ENCODE results near the gene PREP.

Gene PREP

DNA sequence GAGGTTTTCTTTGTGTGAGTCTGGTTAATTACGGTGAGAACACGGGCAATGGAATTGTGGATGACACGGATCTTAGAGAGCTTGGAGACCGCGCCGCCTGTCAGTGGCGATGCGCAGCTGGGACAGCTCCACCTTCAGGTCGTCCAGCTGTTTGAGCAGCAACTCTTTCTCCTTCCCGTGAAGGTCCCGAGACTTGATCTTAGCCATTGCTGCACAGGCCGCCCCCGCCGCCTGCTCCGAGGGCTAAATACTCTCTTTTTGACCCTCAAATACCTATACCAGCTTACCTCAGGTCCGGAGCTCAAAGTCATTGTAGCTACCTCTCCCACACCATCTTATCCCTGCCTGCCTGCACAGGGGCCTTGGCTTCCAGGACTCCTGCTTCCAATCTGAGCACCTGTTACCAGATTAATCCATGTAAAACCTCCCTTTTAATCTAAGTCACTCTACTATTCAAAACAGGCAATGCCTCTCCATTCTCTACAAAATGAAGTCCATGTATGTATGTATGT lies 100.2 kb downstream of the PREP start:
- DNase-seq: no peak

DNA sequence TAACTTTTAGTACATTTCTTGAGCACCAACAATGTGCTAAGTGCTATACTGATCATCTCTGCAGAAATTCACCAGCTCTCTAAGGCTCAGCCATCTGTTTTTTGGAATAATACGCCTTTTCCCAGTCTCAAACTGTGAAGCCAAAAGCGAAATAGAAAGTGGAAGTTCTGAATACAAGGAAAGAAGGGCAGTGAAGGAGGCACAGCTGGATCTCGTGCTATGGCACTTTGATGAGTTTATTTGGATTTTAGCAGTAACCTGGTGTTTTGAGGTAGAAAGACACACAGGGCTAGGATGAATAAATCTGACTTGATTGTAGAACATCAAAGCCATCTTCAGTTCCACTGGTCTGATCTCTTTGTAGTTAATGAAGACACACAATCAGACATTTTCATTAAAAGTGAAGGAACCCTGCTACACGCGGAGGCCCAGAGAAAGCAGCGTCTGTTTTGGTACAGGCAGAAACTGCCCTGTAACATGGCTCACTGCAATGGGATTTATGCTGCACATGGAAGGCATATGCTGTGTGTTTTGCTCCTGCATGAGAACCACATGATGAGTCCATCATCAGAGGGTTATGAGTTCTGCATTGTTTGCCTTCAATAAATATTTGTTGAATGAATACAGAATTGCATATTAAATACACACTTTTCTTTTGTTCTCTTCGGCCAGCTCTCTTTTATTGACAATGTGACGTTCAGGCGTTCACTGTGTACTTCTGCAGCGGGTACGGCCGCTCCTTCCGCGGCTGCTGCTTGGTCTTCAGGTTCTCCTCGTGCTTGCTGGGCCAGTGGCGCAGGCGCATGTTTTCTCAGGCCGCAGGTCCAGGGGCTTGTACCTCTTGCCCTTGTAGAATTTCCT lies 100.9 kb downstream of the PREP start:
- no peak for DNase-seq

DNA sequence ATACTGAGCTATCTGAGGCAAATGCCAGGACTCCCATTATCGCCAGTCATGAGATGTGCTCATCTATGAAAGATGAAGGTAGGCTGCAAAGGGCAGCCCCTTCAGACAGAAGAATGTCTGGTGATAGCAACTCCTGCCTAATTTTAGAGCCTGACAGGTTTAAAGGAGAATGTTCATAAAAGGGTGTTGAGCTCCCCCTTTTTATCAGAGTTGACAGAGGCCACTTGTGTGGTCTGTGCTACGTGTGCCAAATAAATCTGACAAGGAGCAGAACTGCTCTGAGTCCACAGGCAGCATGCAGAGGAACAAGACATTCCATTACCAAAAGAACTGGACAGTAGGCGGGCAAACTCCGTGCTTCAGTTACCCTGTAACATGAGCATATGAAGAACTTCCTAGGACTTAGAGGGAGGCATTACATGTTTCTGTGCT lies 101.8 kb downstream of the PREP start:
- no peak for DNase-seq

DNA sequence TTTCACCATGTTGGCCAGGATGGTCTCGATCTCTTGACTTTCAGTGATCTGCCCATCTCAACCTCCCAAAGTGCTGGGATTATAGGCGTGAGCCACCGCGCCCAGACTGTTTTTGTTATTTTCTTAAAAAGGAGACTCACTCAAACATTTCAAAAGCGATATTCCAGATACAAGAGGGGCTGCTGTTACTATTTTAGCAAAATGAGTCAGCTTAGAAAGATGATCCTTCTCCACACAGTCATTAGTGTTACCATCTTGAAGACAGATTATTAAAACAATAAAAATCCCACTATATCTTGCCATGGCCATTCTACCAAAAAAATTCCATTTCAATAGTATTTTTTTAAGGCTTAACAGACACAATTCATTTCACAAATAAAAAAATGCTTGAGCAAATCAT lies 102.8 kb downstream of the PREP start:
- no peak for DNase-seq

DNA sequence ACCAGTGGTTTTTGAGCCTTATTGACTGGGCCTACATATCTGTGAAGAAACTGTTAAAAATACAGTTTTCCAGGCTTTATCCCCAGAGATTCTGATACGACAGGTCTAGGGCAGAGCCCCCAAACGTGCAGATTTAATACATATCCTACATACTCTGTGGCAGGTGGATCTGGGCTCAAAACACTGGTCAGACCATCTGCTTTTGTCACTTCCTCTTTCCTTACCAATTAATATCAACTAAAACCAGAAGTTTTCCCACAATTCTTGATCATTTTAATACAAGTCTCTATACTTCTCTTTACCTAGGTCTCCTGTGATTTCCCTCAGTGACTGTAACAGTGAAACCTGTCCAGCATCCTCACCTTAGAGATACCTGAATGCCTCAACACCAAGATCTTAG lies 108.8 kb downstream of the PREP start:
- no peak for DNase-seq

DNA sequence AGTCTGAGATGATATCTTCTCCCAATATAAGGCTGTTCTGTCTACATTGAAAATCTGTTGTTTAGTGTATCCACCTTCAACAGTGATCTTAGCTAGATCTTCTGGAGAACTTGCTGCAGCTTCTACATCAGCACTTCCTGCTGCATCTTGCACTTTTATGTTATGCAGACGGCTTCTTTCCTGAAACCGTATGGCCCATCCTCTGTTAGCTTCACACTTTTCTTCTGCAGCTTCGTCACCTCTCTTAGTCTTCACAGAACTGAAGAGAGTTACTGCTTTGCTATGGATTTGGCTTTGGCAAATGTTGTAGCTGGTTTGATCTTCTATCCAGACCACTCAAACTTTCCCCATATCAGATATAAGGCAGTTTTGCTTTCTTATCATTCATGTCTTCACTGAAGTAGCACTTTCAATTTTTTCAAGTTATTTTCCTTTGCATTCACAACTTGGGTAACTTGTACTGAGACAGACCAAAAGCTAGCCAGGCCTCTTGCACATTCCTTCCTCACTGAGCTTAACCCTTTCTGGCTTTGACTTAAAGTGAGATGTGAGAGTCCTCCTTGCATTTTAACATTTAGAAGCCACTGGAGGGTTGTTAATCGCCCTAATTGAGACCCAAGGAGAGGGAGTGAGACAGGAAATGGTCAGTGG lies 110.1 kb downstream of the PREP start:
- DNase-seq: no peak

DNA sequence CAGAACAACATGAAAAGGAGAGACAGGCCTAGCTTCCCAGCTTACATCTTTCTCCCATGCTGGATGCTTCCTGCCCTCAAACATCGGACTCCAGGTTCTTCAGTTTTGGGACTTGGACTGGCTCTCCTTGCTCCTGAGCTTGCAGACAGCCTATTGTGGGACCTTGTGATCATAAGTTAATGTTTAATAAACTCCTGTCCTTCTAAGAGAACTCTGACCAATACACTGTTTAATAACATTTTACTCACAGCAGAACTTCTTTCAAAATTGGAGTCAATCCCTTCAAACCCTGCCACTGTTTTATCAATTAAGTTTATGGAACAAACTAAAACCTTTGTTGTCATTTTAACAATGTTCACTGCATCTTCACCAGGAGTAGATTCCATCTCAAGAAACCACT lies 111.4 kb downstream of the PREP start:
- DNase-seq: no peak

DNA sequence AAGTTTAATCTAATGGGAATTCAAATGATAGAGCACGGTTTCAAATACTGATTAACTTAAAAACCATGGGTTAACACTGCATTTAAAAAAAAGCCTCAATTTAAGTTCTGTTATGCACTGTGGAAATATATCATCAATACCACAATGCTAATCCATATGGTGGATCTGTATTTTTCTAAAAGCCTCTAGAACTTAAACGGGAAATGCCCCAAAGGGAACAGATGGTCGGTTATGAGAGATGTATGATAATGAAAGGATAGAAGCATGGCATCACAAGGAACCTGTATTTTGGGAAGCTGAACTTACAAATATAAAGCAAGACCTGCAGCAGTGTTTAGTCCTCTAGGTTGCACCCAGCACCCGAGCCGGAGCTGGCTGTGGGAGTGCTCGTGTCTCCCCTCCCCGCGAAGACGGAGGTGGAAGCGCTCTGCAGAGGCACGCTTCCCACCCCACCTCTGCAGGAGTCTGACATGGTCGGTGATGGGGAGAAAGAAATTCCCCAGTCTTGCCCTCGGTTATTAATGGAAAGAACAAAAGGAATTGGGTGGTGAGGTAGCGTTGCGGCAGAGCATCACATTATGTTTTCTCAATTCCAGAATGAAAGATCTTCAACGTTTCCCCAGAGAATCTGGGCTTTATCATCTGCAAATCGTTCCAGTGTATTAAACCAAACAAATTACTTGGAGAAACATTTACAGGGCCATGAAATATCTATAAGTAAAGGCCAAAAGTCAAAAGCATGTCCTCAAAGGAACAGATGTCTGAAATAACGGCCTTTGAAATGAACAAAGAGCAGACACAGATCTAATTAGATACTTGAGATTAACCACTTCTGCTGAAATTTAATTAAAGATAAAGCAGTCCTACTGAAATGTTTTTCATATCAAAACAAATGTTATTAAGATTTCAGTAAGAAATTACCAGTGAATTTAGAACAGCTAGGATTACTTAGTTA lies 120.0 kb downstream of the PREP start:
- no peak for DNase-seq

DNA sequence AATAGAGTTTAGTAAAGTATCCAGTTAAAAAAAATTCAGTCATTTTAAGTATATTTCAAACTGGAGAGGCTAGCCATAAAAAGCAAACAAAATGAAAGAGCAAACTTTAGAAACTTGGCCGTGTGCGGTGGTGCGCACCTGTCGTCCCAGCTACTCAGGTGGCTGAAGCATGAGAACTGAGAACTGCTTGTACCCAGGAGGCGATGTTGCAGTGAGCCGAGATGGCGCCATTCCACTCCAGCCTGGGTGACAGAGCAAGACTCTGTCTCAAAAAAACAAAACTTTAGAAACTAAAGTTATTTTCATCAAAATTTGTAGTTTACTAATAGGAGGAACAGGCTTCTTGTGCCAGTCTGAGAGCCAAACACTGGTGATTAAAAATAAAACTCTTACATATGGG lies 122.8 kb downstream of the PREP start:
- no peak for DNase-seq

DNA sequence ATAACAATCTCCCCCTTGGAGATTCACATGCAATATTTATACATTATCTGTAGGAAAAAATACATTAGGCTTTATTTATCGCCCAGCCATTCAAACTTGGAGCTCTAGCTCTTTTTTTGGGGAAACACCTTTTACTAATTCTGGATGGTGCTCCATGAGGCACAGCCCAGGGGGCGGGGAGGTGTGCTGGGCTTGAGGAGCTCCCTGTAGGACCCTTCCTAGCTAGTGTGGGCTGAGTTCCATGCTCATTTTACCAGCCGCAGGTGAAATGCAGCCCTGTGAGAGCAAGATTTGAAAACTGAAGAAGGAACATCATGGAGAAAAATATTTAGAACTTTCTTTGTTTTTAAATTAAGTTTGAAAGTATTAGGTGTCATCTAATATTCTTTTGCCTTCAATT lies 123.4 kb downstream of the PREP start:
- no peak for DNase-seq

DNA sequence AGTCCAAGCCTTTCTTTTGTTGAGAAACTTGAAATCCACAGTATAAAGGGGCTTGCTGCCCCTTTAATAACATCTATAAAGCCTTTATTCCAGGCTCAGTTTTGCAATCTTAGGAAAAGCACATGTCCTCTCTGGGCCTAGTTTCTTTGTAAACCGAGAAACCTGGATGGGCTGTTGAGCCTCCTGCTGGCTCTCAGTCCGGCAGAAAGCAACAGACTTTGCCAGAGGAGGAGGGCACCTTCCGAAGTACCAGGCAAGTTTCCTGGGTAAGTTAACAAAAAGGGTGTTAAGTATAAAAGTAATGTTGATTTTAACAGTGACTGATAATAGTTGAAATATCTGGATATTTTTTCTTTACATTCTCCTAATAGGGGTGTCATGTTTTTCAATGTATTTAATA lies 124.1 kb downstream of the PREP start:
- DNase-seq: no peak

DNA sequence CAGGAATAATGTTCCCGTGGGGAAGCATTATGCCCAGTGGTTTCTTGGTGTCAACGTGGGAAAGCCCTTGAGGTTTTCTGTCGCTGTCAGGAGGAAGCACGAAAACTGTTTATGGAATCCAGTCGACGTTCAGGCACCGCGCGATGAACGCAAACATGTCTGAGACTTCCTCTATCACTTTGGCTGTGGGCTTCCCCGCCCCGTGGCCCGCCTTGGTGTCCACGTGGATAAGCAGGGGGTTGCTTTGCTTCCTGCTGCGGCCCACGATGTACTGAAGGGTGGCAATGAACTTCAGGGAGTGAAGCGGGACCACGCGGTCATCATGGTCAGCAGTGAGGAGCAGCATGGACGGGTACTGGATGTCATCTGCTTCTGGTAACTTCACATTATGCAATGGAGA lies 124.8 kb downstream of the PREP start:
- DNase-seq: no peak

DNA sequence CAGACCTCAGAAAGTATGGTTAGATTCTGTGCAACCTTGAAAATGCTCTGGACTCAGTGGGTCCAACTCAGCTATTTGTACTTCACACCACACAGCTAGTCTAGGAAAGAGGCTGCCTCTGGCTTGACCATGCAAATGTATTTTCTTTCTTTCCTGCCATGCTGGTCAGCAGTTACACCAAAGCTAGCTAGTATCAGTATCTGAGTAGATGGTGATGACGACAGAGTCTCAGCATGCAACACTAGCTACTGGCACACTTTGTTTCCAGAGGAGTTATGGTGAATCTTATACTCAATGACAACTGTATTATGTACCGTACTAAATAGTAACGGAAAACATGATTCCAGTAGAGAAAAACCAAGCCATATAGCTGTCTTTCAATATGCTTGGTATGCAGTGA lies 126.5 kb downstream of the PREP start:
- no peak for DNase-seq

DNA sequence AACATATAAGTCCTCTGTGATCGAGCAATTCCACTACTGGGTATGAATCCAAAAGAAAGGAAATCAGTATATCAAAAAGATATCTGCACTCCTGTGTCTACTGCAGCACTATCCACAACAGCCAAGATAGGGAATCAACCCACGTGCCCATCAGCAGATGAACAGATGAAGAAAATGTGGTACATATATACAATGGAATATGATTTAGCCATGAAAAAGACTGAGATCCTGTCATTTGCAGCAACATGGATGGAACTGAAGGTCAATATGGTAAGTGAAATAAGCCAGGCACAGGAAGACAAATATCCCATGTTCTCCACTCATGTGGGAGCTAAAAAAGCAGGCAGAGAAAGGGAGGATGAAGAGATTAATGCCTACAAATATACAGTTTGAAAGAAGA lies 127.3 kb downstream of the PREP start:
- no peak for DNase-seq

DNA sequence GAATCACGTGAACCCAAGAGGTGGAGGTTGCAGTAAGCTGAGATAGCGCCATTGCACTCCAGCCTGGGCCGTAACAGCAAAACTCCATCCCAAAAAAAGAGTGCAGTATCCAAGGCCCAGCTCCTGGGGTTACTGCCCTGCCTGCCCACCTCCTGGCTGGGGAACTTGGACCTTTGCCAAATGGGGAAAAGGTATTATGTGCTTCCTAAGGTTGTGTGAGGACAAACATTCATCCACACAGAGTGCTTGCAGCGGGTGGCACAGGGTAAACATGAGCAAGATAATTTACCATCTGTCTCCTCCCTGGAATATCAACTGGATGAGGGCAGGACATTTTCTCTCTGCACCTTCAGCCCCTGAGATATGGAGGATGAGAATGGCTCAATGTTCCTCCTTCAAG lies 128.2 kb downstream of the PREP start:
- no peak for DNase-seq

DNA sequence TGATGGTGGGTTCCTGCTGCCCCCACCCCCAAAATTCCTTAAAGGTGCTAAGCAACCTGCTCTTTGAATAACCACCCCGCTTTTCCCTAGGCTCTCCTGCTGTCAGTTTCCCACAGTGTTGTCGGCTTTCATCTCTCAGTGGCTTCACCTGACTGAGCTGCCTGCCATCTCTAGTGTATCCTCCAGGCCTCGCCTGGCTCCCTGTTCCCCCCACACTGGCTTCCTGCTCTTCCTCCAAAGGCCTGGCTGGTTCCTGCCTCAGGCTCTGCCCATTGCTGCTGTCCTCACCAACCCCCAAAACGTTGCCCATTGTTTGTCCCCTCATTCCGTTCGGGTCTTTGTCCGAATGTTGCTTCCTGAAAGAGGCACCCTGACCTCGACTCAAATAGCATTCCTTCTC lies 129.3 kb downstream of the PREP start:
- no peak for DNase-seq

DNA sequence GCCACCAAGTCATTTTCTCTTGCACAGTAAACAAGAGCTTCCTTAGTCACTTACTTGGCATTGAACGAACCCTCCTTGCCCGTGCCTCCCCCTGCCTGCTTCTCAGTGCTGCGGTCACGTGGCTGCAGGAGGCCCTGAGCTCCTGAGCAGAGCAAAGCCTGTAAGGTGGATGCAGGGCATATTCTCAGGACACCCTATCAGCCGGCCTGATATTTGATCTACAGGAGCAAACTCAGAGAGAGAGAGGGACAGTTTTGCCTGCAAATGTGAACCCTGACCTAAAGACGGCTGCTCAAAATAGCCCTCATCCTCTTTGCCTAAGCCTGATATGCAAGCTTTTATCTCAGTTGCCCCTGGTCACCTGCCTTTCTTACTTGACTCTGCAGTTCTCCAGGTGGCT lies 130.1 kb downstream of the PREP start:
- DNase-seq: no peak

DNA sequence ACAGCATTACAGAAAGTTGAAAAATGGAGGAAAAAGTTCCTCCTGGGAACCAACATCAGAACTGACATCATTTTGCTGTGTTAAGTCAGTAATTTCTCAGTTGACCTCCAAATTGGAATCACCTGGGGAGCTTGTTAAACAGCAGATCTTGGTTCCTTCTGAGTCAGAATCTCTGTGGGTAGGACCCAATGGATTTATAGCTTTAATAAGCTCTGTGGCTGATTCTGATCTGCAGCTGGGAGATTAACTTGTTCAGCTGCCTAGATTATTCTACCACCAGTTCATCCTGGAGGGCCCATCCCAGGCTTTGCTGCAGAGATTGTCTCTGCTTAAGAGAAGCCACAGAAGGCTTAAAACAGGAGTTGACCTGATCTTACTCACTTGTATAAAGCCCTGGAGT lies 132.4 kb downstream of the PREP start:
- DNase-seq: no peak

DNA sequence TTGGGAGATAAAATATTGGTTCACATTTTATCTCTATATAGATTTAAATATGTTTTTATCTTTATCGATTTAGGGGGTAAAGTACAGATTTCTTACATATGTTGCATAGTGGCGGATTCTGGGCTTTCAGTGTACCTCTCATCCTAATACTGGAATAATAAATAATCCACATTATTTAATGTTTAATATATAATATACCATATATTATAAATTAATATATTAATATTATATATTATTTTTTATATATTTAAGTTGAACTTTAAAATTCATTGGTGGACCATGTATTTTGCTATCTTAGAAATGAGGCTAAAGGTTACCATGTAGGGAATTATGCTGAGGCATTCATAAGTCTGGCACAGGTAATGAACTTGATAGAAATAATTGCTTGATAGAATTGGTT lies 133.5 kb downstream of the PREP start:
- DNase-seq: no peak

DNA sequence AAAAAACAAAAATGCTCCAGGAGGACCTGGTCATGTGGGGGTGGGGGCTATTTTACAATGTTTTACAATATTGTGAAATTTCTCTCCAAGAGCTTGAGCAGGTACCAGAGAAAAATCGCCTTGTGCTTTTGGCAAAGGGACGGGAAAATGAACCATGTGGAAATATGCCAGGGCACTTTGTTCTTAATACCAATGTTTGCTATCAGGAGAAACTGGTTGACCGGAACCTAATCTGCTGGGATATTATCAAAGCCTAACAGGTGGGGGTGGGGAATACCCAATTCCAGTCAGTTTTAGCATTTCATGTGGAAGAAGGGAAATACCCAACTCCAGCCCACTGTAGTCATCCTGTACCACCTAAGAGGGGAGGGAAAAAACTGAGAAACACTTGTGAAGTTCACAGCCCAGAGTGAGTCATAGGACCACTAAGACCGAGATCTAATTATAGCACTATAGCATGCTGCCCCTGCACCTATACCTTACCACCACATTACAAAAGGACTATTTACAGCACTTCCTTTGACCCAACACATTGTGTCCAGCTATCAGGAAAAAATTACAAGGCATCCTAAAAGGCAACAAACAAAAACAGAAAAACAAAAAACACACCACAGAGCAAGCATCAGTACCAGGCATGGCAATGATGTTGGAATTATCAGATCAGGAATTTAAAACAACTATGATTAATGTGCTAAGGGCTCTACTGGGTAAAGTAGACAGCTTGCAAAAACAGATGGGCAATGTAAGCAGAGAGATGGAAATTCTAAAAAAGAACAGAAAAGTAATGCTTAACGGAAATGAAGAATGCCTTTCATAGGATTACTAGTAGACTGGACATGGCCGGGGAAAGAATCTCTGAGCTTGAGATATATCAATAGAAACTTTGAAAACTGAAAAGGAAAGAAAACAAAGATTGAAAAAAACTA lies 138.9 kb downstream of the PREP start:
- no peak for DNase-seq

DNA sequence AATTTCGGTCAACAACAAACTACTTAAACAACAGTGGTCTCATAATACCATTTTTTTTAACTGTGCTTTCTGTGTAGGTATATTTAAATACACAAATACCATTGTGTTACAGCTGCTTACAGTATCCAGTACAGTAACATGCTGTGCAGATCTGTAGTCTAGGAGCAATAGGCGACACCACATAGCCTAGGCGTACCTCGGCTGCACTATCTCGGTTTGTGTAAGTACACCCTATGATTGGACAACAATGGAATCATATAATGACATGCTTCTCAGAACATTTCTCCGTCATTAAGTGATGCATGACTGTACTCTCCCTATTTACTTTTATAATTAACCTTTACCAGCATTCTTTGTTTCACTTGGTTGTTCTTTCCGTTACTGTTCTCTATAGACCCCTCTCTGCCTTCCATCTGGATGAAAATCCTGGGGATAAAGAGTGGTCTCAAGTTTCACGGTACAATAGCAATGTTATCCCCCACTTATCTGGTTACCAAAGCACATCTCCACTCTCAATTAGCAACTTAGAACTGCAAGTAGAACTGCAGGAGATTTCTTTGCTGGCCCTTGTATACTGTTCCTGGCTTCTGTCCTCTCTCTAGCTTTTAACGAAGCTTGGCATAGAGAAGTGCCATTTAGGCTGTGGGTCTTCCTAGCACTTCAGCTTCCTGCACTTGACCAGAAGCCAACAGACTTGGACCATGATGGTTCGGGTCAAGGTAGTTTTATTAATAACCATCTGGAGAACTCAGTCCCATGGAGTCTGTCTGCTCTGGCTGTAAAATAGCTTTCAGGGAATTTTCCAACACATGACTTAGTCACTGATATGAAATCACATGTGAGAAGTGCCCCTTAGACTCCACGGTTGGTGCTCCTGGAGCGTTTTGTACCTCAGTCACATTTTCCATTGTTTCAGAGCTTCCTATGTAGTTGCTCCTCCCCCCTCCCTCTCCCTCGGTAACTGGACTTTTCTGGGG lies 142.7 kb downstream of the PREP start:
- no peak for DNase-seq

Measured in NCI-H226 (cell line).